Mesothelial cell of epicardium (in vitro differentiated cells): Measurements from ENCODE around the gene WBP2NL. TPM values are rescaled to one million over a fixed set of nuclear protein-coding genes. Genes with fewer than 3 reads are reported as not detected.

Experiments used
- DNase-seq, 2 experiments: peaks; one replicate each; pipeline ENCODE4 v3.0.0; 2021; ENCODE audit warnings: low spot score in 2 of 2; ENCODE audit not compliant: unreplicated experiment in 2 of 2
- H3K27ac Mint-ChIP-seq: 2 replicates; pipeline ENCODE4 v1.8.0; 2021; ENCODE audit warnings: mixed read lengths
- H3K27me3 Mint-ChIP-seq: 2 replicates; pipeline ENCODE4 v1.8.0; 2021; ENCODE audit warnings: low read depth, mixed read lengths
- H3K36me3 Mint-ChIP-seq: 2 replicates; pipeline ENCODE4 v1.8.0; 2021; ENCODE audit warnings: mixed read lengths
- H3K4me1 Mint-ChIP-seq: 2 replicates; pipeline ENCODE4 v1.8.0; 2021; ENCODE audit warnings: mixed read lengths
- H3K4me3 Mint-ChIP-seq: 2 replicates; pipeline ENCODE4 v1.8.0; 2021; ENCODE audit warnings: mild to moderate bottlenecking, moderate library complexity, mixed read lengths
- H3K9me3 Mint-ChIP-seq: 2 replicates; pipeline ENCODE4 v1.8.0; 2021; ENCODE audit warnings: mixed read lengths
- CTCF ChIP-seq: fragments of 200-600 bp; sonication (generic); IDR thresholded peaks from one replicate; pipeline ENCODE4 v1.5.0; 2021; ENCODE audit warnings: antibody characterized with exemption; ENCODE audit not compliant: unreplicated experiment
- total RNA-seq: library from RNA; stranded (reverse); gene quantifications from 3 replicates; pipeline ENCODE4 v1.2.1, GENCODE V29; 2021

The WBP2NL gene
- total RNA-seq, 1 donor from 2014 or later, result not detected

GRCh38 chr22:42074846-42075676 lies 76.5 kb downstream of the WBP2NL start:
- Mint-ChIP-seq H3K4me3 (peak overlapping the region; percentile 46), H3K36me3 (no peaks in the 10 kb centered on the region), H3K27ac (peak overlapping the region; percentile 35), H3K4me1 (peaks cover 46% of the 10 kb centered on the region), H3K9me3 (no peaks in the 10 kb centered on the region), H3K27me3 (no peaks in the 10 kb centered on the region)
- DNase-seq, result peak in 1 of 2 experiments; percentile 11
- no peak for TF ChIP-seq CTCF

GRCh38 chr22:42076764-42077485 lies 78.3 kb downstream of the WBP2NL start:
- no peak overlapping the region for H3K27ac Mint-ChIP-seq
- peaks cover 45% of the 10 kb centered on the region for H3K4me1 Mint-ChIP-seq
- no peak for DNase-seq
- H3K9me3 Mint-ChIP-seq, result no peaks in the 10 kb centered on the region
- H3K27me3 Mint-ChIP-seq, result no peaks in the 10 kb centered on the region
- no peak overlapping the region for H3K4me3 Mint-ChIP-seq
- peaks cover 3% of the 10 kb centered on the region for H3K36me3 Mint-ChIP-seq
- TF ChIP-seq CTCF, result no peak

- TF ChIP-seq CTCF, result no peak
- Mint-ChIP-seq H3K27me3 (no peaks in the 10 kb centered on the region), H3K27ac (peak overlapping the region; percentile 98), H3K4me1 (peaks cover 42% of the 10 kb centered on the region), H3K9me3 (no peaks in the 10 kb centered on the region), H3K36me3 (peaks cover 7% of the 10 kb centered on the region), H3K4me3 (no peak overlapping the region)
- no peak for DNase-seq
These were observed 79.0 kb downstream of the WBP2NL start for GRCh38 chr22:42077486-42078125.

Other genes with a start within 250 kb of the WBP2NL start
- gene CCDC134, start 198.1 kb upstream of the WBP2NL start, total RNA-seq, result 16.9 to 19.1 TPM (median 18.4 TPM) in 3 replicates
- gene SREBF2, start 165.7 kb upstream of the WBP2NL start, total RNA-seq, result 127 to 130 TPM (median 129 TPM) in 3 replicates
- gene SHISA8, start 83.7 kb upstream of the WBP2NL start, total RNA-seq, result not detected in 3 replicates
- gene TNFRSF13C, start 72.0 kb upstream of the WBP2NL start, total RNA-seq, result 3.1 to 3.5 TPM (median 3.3 TPM) in 3 replicates
- 12.5 to 14.9 TPM (median 13.3 TPM) in 3 replicates for gene CENPM, start 51.6 kb upstream of the WBP2NL start, total RNA-seq
- gene SEPTIN3, start 29.3 kb upstream of the WBP2NL start, total RNA-seq, result 8.8 to 9.0 TPM (median 9.0 TPM) in 3 replicates
- 19.4 to 20.7 TPM (median 19.5 TPM) in 3 replicates for gene NAGA, start 72.0 kb downstream of the WBP2NL start, total RNA-seq
- gene PHETA2, start 75.5 kb downstream of the WBP2NL start, total RNA-seq, result 7.8 to 8.3 TPM (median 8.1 TPM) in 3 replicates
- 71.0 to 87.4 TPM (median 78.9 TPM) in 3 replicates for gene SMDT1, start 80.9 kb downstream of the WBP2NL start, total RNA-seq
- gene NDUFA6, start 92.0 kb downstream of the WBP2NL start, total RNA-seq, result 52.6 to 54.2 TPM (median 53.4 TPM) in 3 replicates
- gene CYP2D6, start 132.0 kb downstream of the WBP2NL start, total RNA-seq, result 6.3 to 7.2 TPM (median 6.4 TPM) in 3 replicates